Peyer's patch (tissue), 4 donors: ENCODE data around the gene TRAPPC5.

Source experiments
- POLR2A ChIP-seq, 2 donors: fragments of 450-650 bp; IDR thresholded peaks; one replicate each; pipeline ENCODE4 v1.5.1; 2017; ENCODE audit warnings: antibody characterized with exemption in 2 of 2, mild to moderate bottlenecking in 2 of 2, moderate library complexity in 2 of 2
- TF ChIP-seq, protein P1 (sequence below), 6 experiments: fragments of 450-650 bp in 4 of 6; fragments of 200-600 bp in 2 of 6; sonication (generic) in 1 of 6; IDR thresholded peaks; one replicate each; pipeline ENCODE4 v1.5.1; 2017 to 2019; ENCODE audit warnings: antibody characterized with exemption in 6 of 6, mild to moderate bottlenecking in 3 of 6, moderate library complexity in 1 of 6

DNA sequence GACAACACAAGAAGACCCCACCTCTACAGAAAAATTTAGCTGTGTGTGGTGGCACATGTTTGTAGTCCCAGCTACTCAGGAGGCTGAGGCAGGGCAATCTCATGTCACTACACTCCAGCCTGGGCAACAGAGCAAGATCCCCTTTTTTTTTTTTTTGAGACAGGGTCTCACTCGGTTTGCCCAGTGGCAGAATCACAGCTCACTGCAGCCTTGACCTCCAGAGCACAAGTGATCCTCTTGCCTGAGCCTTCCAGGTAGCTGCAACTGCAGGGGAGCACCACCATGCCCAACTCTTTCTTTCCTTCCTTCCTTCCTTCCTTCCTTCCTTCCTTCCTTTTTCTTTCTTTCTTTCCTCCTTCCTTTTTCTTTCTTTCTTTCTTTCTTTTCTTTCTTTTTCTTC lies 55.5 kb downstream of the TRAPPC5 start:
- TF ChIP-seq, protein P1, sequence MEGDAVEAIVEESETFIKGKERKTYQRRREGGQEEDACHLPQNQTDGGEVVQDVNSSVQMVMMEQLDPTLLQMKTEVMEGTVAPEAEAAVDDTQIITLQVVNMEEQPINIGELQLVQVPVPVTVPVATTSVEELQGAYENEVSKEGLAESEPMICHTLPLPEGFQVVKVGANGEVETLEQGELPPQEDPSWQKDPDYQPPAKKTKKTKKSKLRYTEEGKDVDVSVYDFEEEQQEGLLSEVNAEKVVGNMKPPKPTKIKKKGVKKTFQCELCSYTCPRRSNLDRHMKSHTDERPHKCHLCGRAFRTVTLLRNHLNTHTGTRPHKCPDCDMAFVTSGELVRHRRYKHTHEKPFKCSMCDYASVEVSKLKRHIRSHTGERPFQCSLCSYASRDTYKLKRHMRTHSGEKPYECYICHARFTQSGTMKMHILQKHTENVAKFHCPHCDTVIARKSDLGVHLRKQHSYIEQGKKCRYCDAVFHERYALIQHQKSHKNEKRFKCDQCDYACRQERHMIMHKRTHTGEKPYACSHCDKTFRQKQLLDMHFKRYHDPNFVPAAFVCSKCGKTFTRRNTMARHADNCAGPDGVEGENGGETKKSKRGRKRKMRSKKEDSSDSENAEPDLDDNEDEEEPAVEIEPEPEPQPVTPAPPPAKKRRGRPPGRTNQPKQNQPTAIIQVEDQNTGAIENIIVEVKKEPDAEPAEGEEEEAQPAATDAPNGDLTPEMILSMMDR (IDR thresholded peaks at IDR 0.05), result no peak
- no peak for TF ChIP-seq POLR2A (IDR thresholded peaks at IDR 0.05)
